ENCODE measurements around the gene PTPRG. TPM values are rescaled to one million over a fixed set of nuclear protein-coding genes. Genes with fewer than 3 reads are reported as not detected.

The PTPRG gene
- total RNA-seq, 2 experiments from 2014 or later, result 0.13 to 0.70 TPM

DNA sequence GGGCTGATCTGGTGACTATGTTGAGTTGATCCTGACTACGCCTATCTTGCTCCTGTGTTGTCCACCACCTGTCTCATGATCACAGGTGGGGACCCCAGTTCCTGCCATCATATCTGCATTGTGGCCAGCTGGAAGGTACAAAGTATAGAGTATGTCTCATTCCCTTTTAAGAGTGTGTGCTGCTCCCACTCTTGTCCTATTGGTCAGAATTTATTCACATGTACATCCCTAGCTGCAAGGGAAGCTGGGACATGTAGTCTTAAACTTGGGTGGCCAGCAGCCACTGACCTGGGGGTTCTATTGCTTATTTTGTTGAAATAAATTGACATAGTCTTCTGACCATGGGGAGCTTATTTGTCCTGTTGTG lies 373.1 kb downstream of the PTPRG start:
- BruUV-seq (replicated peaks), result no TSS peak
- no peaks in the 10 kb centered on the region for H3K79me2 ChIP-seq (ENCODE audit: insufficient read depth, low read depth, low read length)
- intact Hi-C loops (cut with micrococcal nuclease; ENCODE audit: unreplicated experiment), result no loop called here
- CTCF ChIA-PET (ENCODE audit: unreplicated experiment), result no interaction called here
- H3K4me3 ChIP-seq (ENCODE audit: low read depth, low read length, poor library complexity, severe bottlenecking), result no peak overlapping the region
- no peaks in the 10 kb centered on the region for H3K4me1 ChIP-seq (ENCODE audit: insufficient read depth, low read length, poor library complexity, severe bottlenecking)
- no peaks in the 10 kb centered on the region for H3K36me3 ChIP-seq (ENCODE audit: insufficient read depth, low read length)
- H3K9me3 ChIP-seq (ENCODE audit: low read length), result no peaks in the 10 kb centered on the region
- no peak for TF ChIP-seq EZH2phosphoT487 (IDR thresholded peaks at IDR 0.05; ENCODE audit: borderline replicate concordance, low read depth, low read length)
- TF ChIP-seq, protein P1, sequence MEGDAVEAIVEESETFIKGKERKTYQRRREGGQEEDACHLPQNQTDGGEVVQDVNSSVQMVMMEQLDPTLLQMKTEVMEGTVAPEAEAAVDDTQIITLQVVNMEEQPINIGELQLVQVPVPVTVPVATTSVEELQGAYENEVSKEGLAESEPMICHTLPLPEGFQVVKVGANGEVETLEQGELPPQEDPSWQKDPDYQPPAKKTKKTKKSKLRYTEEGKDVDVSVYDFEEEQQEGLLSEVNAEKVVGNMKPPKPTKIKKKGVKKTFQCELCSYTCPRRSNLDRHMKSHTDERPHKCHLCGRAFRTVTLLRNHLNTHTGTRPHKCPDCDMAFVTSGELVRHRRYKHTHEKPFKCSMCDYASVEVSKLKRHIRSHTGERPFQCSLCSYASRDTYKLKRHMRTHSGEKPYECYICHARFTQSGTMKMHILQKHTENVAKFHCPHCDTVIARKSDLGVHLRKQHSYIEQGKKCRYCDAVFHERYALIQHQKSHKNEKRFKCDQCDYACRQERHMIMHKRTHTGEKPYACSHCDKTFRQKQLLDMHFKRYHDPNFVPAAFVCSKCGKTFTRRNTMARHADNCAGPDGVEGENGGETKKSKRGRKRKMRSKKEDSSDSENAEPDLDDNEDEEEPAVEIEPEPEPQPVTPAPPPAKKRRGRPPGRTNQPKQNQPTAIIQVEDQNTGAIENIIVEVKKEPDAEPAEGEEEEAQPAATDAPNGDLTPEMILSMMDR (conservative IDR thresholded peaks at IDR 0.05; ENCODE audit: low read length), result no peak
- no peak overlapping the region for H2AFZ ChIP-seq (ENCODE audit: low read length)
- DNase-seq (ENCODE audit: low spot score), result no peak
- POLR2A ChIA-PET, result interaction anchor here (0.6 kb wide), 1 partner anchor 40 kb away, joined by 3 read pairs; no protein-coding TSS in a partner anchor
- H4K20me1 ChIP-seq (ENCODE audit: insufficient read depth, low read length), result no peaks in the 10 kb centered on the region
- H3K9me2 ChIP-seq (ENCODE audit: insufficient read depth, low read length), result no peaks in the 10 kb centered on the region
- H3K27ac ChIP-seq (ENCODE audit: low read depth, low read length, poor library complexity, severe bottlenecking), result no peak overlapping the region
- H3K4me2 ChIP-seq (ENCODE audit: low read length), result no peak overlapping the region

DNA sequence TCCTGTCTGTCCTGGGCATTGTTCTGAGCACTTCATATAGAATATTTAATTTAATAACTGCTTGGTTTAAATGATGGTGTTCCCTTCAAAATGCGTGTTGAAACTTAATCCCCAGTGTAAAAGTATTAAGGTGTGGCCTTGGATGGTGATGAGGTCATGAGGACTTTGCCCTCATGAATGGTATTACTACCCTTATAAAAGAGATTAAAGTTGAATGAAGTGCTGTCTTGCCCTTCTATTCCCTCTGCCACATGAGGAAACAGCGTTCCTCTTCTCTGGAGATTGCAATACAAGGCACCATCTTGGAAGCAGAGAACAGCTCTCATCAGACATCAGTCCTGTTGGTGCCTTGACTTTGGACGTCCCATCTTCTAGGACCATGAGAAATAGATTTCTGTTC lies 374.4 kb downstream of the PTPRG start:
- H3K9me2 ChIP-seq (ENCODE audit: insufficient read depth, low read length), result no peaks in the 10 kb centered on the region
- BruUV-seq (replicated peaks), result no TSS peak
- no peak overlapping the region for H3K4me3 ChIP-seq (ENCODE audit: low read depth, low read length, poor library complexity, severe bottlenecking)
- no peak overlapping the region for H3K27ac ChIP-seq (ENCODE audit: low read depth, low read length, poor library complexity, severe bottlenecking)
- no peak overlapping the region for H3K4me2 ChIP-seq (ENCODE audit: low read length)
- no peaks in the 10 kb centered on the region for H4K20me1 ChIP-seq (ENCODE audit: insufficient read depth, low read length)
- ChIA-PET POLR2A (interaction anchor here (0.5 kb wide), 1 partner anchor 367 kb away, joined by 3 read pairs; no protein-coding TSS in a partner anchor), CTCF (ENCODE audit: unreplicated experiment) (no interaction called here)
- H3K4me1 ChIP-seq (ENCODE audit: insufficient read depth, low read length, poor library complexity, severe bottlenecking), result no peaks in the 10 kb centered on the region
- DNase-seq (ENCODE audit: low spot score), result no peak
- H2AFZ ChIP-seq (ENCODE audit: low read length), result no peak overlapping the region
- no peaks in the 10 kb centered on the region for H3K9me3 ChIP-seq (ENCODE audit: low read length)
- TF ChIP-seq EZH2phosphoT487 (IDR thresholded peaks at IDR 0.05; ENCODE audit: borderline replicate concordance, low read depth, low read length), result no peak
- TF ChIP-seq, protein P1 (conservative IDR thresholded peaks at IDR 0.05; ENCODE audit: low read length), result no peak
- no peaks in the 10 kb centered on the region for H3K79me2 ChIP-seq (ENCODE audit: insufficient read depth, low read depth, low read length)
- H3K36me3 ChIP-seq (ENCODE audit: insufficient read depth, low read length), result no peaks in the 10 kb centered on the region
- intact Hi-C loops (cut with micrococcal nuclease; ENCODE audit: unreplicated experiment), result no loop called here

DNA sequence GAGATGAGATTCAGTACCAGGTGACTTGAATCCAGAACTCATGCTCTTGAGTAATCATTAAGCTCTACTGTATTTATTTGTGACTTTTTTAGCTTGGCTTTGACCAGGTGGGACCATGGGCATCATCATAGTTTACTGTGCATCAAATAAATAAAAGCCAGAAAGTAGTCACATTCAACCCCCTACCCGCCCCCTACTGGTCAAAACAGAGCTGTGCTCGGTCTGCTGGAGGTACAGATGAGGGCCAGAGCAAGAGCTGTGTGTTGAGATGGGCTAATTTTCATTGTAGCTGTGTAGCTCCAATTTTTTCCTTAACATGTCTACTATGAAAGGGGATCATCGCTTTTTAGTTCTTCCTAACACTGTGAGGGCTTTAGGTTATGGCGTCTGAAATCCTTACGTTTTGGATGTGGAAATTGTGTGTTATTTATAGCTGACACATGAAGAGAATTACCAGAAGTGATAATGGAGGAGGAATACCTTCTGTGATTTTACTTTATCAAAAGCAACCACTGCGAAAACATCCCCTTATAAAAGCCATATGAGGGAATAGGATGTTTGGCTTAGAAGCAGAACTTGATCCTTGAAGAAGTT lies 375.1 kb downstream of the PTPRG start:
- no peaks in the 10 kb centered on the region for H3K4me1 ChIP-seq (ENCODE audit: insufficient read depth, low read length, poor library complexity, severe bottlenecking)
- CTCF ChIA-PET (ENCODE audit: unreplicated experiment), result interaction anchor here (0.6 to 0.7 kb wide), 3 partner anchors 8 to 349 kb away, joined by 3 to 4 read pairs (median 3); no protein-coding TSS in a partner anchor
- no peaks in the 10 kb centered on the region for H3K36me3 ChIP-seq (ENCODE audit: insufficient read depth, low read length)
- H3K79me2 ChIP-seq (ENCODE audit: insufficient read depth, low read depth, low read length), result no peaks in the 10 kb centered on the region
- H3K4me2 ChIP-seq (ENCODE audit: low read length), result no peak overlapping the region
- H3K27ac ChIP-seq (ENCODE audit: low read depth, low read length, poor library complexity, severe bottlenecking), result no peak overlapping the region
- no peak for TF ChIP-seq EZH2phosphoT487 (IDR thresholded peaks at IDR 0.05; ENCODE audit: borderline replicate concordance, low read depth, low read length)
- TF ChIP-seq, protein P1 (conservative IDR thresholded peaks at IDR 0.05; ENCODE audit: low read length), result peak; percentile 86
- no peaks in the 10 kb centered on the region for H3K9me3 ChIP-seq (ENCODE audit: low read length)
- intact Hi-C loops (cut with micrococcal nuclease; ENCODE audit: unreplicated experiment), result no loop called here
- no peaks in the 10 kb centered on the region for H4K20me1 ChIP-seq (ENCODE audit: insufficient read depth, low read length)
- peak; percentile 38 for DNase-seq (ENCODE audit: low spot score)
- no peak overlapping the region for H2AFZ ChIP-seq (ENCODE audit: low read length)
- H3K4me3 ChIP-seq (ENCODE audit: low read depth, low read length, poor library complexity, severe bottlenecking), result no peak overlapping the region
- BruUV-seq (replicated peaks), result no TSS peak
- no peaks in the 10 kb centered on the region for H3K9me2 ChIP-seq (ENCODE audit: insufficient read depth, low read length)
- POLR2A ChIA-PET, result interaction anchor here (0.5 kb wide), 1 partner anchor 368 kb away, joined by 3 read pairs; no protein-coding TSS in a partner anchor
